Astrocyte of the cerebellum (primary cell): Measurements from ENCODE around the gene ZWINT.

Source experiments
- DNase-seq: peaks from one replicate; pipeline ENCODE4 v3.0.0-alpha.2; 2011; ENCODE audit warnings: low read depth
- H3K4me3 ChIP-seq: 2 replicates; pipeline ENCODE4 v1.5.1; 2011; ENCODE audit warnings: mild to moderate bottlenecking, low read depth, low read length, moderate library complexity
- in situ Hi-C: cut with HindIII; loops from 2 replicates; pipeline ENCODE4 v1.10.0; 2017; ENCODE audit warnings: low sequenced_read_pairs
- TF ChIP-seq, protein P1 (sequence below): IDR thresholded peaks from 2 replicates; pipeline ENCODE4 v1.5.1; 2012; ENCODE audit warnings: low read length, low read depth, moderate library complexity, mild to moderate bottlenecking; ENCODE audit errors: missing control alignments

ZWINT gene

DNA sequence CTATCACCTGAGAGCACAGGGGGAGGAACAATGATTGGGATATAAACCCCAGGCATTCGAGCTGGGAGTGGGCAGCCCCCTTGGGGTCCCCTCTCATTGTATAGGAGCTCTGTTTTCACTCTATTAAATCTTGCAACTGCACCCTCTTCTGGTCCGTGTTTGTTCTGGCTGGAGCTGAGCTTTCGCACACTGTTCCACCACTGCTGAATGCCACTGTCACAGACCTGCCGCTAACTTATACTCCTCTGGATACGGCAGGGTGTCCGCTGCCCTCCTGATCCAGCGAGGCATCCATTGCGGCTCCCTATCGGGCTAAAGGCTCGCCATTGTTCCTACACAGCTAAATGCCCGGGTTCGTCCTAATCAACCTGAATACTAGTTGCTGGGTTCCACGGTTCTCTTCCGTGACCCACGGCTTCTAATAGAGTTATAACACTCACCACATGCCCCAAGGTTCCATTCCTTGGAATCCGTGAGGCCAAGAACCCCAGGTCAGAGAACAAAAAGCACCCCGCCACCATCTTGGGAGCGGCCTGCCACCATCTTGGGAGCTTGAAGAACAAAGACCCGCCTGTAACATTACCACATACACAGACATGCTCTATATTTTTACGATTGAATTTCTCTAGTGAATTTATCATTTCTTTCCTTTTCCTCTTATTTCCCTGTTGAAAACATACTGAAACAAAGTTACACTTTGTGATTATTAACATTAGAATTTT lies 9.0 kb downstream of the ZWINT start:
- H3K4me3 ChIP-seq, result no peak overlapping the region
- DNase-seq, result no peak
- in situ Hi-C loops, result no loop called here
- TF ChIP-seq, protein P1, sequence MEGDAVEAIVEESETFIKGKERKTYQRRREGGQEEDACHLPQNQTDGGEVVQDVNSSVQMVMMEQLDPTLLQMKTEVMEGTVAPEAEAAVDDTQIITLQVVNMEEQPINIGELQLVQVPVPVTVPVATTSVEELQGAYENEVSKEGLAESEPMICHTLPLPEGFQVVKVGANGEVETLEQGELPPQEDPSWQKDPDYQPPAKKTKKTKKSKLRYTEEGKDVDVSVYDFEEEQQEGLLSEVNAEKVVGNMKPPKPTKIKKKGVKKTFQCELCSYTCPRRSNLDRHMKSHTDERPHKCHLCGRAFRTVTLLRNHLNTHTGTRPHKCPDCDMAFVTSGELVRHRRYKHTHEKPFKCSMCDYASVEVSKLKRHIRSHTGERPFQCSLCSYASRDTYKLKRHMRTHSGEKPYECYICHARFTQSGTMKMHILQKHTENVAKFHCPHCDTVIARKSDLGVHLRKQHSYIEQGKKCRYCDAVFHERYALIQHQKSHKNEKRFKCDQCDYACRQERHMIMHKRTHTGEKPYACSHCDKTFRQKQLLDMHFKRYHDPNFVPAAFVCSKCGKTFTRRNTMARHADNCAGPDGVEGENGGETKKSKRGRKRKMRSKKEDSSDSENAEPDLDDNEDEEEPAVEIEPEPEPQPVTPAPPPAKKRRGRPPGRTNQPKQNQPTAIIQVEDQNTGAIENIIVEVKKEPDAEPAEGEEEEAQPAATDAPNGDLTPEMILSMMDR, result no peak

DNA sequence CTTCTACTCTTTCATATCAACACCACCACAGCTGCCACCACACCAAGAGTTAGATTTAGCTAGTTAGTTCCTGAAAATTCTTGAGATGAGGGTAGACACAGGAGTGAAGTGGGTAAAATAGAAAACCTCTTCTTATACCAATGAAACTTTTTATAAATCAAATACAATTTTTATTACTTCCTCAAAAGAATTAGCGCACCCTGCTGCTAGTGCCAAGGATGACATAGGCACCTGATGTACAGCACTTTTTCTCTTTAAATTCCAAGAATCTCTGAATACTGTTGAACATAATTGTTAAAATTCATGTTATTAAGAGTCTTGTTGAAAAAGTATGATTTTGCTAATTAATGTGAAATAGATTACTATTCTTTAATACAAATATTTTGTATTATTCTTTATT lies 11.4 kb downstream of the ZWINT start:
- TF ChIP-seq, protein P1, result no peak
- H3K4me3 ChIP-seq, result no peak overlapping the region
- DNase-seq, result no peak
- in situ Hi-C loops, result no loop called here

DNA sequence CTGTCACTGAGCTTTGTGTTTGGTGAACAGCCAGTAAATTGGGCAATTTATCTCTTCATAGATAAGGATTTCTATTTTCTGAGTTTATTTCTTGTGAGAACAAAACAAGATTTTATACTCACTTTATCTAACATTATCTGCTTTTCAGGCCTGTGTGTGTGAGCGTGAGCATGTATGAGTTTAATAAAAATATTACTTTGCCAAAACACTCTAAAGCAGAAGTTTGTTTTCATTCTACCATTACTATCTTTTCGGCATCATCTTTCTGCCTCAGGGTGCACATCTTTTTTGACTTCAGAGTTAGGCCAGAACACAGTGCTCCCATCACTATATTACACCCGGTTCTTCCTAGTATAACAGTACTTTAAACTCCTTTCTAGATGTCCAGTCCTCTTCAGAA lies 13.0 kb downstream of the ZWINT start:
- TF ChIP-seq, protein P1, result no peak
- no peak for DNase-seq
- H3K4me3 ChIP-seq, result no peak overlapping the region
- in situ Hi-C loops, result no loop called here

DNA sequence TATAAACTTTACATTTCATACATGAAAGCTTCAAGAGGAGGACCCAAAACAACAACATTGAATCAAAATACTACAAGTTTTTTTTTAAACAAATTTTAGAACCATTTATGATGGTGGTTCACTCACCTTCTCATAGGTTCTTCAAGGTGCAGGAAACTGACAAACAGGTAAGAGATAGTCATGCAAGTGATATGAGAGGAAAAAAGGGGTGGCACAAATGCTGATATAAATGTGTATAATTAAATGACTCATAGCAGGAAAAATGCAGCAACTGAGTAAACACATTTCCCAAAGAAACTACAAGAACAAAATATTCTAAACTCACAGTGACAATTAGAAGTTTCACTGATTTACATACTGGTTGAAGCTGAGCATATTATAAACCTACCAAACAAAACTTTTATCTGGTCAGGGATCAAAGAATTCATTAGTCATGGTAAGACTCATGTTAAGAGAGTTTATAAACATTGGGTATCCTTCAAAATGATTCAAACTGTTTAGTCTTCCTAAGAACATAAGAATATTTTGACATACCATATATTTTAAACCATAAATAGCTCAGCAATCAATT lies 14.1 kb downstream of the ZWINT start:
- TF ChIP-seq, protein P1, result no peak
- H3K4me3 ChIP-seq, result no peak overlapping the region
- in situ Hi-C loops, result no loop called here
- peak; percentile 3 for DNase-seq

DNA sequence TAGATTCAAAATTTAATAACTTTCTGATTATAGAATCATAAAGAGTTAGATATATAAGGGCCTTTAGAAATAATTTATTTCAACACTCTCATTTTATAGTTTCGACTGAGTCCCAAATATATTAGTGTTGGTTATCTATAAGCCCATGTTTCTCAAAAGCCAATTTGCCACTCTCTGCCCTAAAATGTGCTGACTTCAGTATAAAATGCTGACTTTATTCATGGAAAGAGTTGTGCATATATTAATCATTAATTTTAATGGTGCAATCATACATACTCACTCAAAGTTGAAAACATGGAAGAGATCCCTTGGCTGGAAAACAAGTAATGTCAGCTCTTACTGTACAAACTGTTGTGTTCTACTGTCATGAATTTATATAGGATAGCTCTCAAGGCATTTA lies 19.4 kb downstream of the ZWINT start:
- TF ChIP-seq, protein P1, result no peak
- no peak for DNase-seq
- in situ Hi-C loops, result no loop called here
- H3K4me3 ChIP-seq, result no peak overlapping the region

DNA sequence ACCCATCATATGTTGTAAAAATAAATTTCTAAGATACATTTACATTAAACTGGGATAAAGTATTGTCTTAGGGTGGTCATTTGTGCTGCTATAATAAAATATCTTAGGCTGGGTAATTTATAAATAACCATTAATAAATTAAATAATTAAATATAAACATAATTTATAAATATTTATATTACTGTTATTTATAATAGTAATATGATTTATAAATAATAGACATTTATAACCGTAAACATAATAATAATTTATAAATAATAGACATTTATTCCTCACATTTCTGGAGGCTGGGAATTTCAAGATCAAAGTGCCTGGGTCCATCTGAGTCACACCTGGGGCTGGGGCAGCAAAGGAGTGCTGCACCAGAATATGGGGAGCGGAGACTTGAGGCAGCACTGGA lies 31.1 kb downstream of the ZWINT start:
- in situ Hi-C loops, result no loop called here
- DNase-seq, result no peak
- TF ChIP-seq, protein P1, result no peak
- no peak overlapping the region for H3K4me3 ChIP-seq
